DOHH2 (cell line): Measurements from ENCODE around the gene PHAX.

Experiments
- EZH2phosphoT487 ChIP-seq: fragments of 200-600 bp; sonication (generic); IDR thresholded peaks from 2 replicates; pipeline ENCODE4 v1.6.1; 2017; ENCODE audit warnings: borderline replicate concordance, mild to moderate bottlenecking, antibody characterized with exemption, low read length, moderate library complexity, mixed read lengths
- TF ChIP-seq, protein P1 (sequence below): fragments of 200-600 bp; sonication (generic); IDR thresholded peaks from one replicate; pipeline ENCODE4 v1.5.1; 2014; ENCODE audit warnings: antibody characterized with exemption, mild to moderate bottlenecking, low read depth, low read length; ENCODE audit not compliant: poor library complexity, severe bottlenecking

- TF ChIP-seq, protein P1, sequence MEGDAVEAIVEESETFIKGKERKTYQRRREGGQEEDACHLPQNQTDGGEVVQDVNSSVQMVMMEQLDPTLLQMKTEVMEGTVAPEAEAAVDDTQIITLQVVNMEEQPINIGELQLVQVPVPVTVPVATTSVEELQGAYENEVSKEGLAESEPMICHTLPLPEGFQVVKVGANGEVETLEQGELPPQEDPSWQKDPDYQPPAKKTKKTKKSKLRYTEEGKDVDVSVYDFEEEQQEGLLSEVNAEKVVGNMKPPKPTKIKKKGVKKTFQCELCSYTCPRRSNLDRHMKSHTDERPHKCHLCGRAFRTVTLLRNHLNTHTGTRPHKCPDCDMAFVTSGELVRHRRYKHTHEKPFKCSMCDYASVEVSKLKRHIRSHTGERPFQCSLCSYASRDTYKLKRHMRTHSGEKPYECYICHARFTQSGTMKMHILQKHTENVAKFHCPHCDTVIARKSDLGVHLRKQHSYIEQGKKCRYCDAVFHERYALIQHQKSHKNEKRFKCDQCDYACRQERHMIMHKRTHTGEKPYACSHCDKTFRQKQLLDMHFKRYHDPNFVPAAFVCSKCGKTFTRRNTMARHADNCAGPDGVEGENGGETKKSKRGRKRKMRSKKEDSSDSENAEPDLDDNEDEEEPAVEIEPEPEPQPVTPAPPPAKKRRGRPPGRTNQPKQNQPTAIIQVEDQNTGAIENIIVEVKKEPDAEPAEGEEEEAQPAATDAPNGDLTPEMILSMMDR: no peak
- no peak for TF ChIP-seq EZH2phosphoT487
Observed at GRCh38 chr5:126650463-126650862, 49.7 kb downstream of the PHAX start.
